Forelimb muscle (tissue), 1 donor: ENCODE measurements around the gene DLD. TPM values are rescaled to one million over a fixed set of nuclear protein-coding genes. Genes with fewer than 3 reads are reported as not detected.
"Not testable (repeated sequence)": the region's sequence is repeated elsewhere in the genome, so short reads cannot be mapped to it uniquely, and the experiment has no call there.

Experiments used
- DNase-seq: peaks from one replicate; pipeline ENCODE4 v3.0.0-alpha.2; 2013; ENCODE audit warnings: low read depth
- polyA plus RNA-seq: library from polyadenylated mRNA; unstranded; fragments of 120-200 nt; gene quantifications from one replicate; pipeline ENCODE4 v1.2.1, GENCODE V29; 2013; ENCODE audit not compliant: insufficient read length

Gene DLD
- polyA plus RNA-seq, 1 donor: 87.0 TPM

- no peak for DNase-seq
Measured at GRCh38 chr7:107945332-107945731, 54.3 kb downstream of the DLD start.

GRCh38 chr7:107946451-107946850 lies 55.5 kb downstream of the DLD start:
- DNase-seq: no peak

GRCh38 chr7:107946881-107947280 lies 55.9 kb downstream of the DLD start:
- DNase-seq: no peak

GRCh38 chr7:107948645-107949442 lies 57.9 kb downstream of the DLD start:
- no peak for DNase-seq

GRCh38 chr7:107949443-107949935 lies 58.5 kb downstream of the DLD start:
- no peak for DNase-seq

GRCh38 chr7:107951172-107951787 lies 60.3 kb downstream of the DLD start:
- DNase-seq: no peak

GRCh38 chr7:107951896-107952295 lies 60.9 kb downstream of the DLD start:
- no peak for DNase-seq

- no peak for DNase-seq
Measured at GRCh38 chr7:107953265-107953923, 62.4 kb downstream of the DLD start.

GRCh38 chr7:107953924-107954303 lies 62.9 kb downstream of the DLD start:
- DNase-seq: no peak

- no peak for DNase-seq
Measured at GRCh38 chr7:107955394-107955793, 64.4 kb downstream of the DLD start.

GRCh38 chr7:107956950-107957349 lies 66.0 kb downstream of the DLD start:
- DNase-seq: not testable (repeated sequence)

- no peak for DNase-seq
Measured at GRCh38 chr7:107957436-107957835, 66.5 kb downstream of the DLD start.

GRCh38 chr7:107958764-107959526 lies 68.0 kb downstream of the DLD start:
- no peak for DNase-seq

GRCh38 chr7:107959527-107959898 lies 68.5 kb downstream of the DLD start:
- DNase-seq: no peak

GRCh38 chr7:107960272-107960671 lies 69.3 kb downstream of the DLD start:
- DNase-seq: no peak

- no peak for DNase-seq
Measured at GRCh38 chr7:107961405-107961804, 70.4 kb downstream of the DLD start.

GRCh38 chr7:107962817-107963216 lies 71.8 kb downstream of the DLD start:
- DNase-seq: no peak

- DNase-seq: no peak
Measured at GRCh38 chr7:107964510-107964909, 73.5 kb downstream of the DLD start.

- no peak for DNase-seq
Measured at GRCh38 chr7:107966711-107967110, 75.7 kb downstream of the DLD start.

- no peak for DNase-seq
Measured at GRCh38 chr7:107967420-107967819, 76.4 kb downstream of the DLD start.

- DNase-seq: no peak
Measured at GRCh38 chr7:107968449-107968848, 77.5 kb downstream of the DLD start.

- DNase-seq: no peak
Measured at GRCh38 chr7:107969856-107970255, 78.9 kb downstream of the DLD start.
